GM18867 (cell line): Measurements from ENCODE around the gene RASAL2.
"Not testable (repeated sequence)": the region's sequence is repeated elsewhere in the genome, so short reads cannot be mapped to it uniquely, and the experiment has no call there.

Experiments used
- ATAC-seq: cut with Tn5 transposase; IDR thresholded peaks from one replicate; pipeline ENCODE4 v1.9.1; 2021; ENCODE audit warnings: mild to moderate bottlenecking, moderate library complexity; ENCODE audit not compliant: unreplicated experiment

Gene RASAL2

GRCh38 chr1:178066908-178067614 lies 26.8 kb upstream of the RASAL2 start:
- ATAC-seq, result peak; percentile 99

- no peak for ATAC-seq
Measured at GRCh38 chr1:178071811-178072210, 22.1 kb upstream of the RASAL2 start.

- no peak for ATAC-seq
Measured at GRCh38 chr1:178072326-178072725, 21.6 kb upstream of the RASAL2 start.

DNA sequence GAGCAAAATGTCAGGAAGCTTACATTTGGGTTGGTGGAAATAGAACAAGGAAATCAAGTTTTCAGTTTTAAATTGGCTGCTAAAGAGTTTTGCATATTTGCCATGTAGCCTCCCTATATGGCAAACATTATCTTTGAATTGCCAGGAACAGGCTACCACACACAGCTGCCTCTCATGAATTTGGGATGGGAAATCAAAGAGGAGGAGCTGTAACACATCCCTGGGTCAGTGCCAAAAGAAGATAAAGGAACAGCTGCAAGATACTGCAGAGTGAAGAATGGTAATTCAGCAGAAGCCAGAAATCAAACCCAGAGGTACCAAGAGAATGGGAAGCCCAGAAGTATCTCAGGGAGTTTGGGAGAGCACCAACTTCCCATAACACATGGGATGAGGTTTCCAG lies 18.6 kb upstream of the RASAL2 start:
- no peak for ATAC-seq

DNA sequence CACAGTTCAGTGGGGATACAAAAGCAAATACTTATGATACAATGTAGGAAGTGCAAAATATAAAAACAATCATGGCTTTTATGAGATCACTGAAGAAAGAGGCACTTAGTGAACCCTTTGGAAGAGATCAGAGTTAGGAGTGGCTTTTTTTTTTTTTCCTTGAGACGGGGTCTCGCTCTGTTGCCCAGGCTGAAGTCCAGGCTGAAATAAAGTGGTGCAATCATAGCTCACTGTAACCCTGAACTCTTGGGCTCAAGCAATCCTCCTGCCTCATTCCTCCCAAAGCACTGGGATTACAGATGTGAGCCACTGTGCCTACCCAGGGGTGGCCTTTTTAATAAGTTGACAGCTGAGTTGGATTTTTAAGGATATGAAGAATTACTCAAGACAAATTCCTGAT lies 17.3 kb upstream of the RASAL2 start:
- no peak for ATAC-seq

GRCh38 chr1:178077917-178078316 lies 16.0 kb upstream of the RASAL2 start:
- no peak for ATAC-seq

DNA sequence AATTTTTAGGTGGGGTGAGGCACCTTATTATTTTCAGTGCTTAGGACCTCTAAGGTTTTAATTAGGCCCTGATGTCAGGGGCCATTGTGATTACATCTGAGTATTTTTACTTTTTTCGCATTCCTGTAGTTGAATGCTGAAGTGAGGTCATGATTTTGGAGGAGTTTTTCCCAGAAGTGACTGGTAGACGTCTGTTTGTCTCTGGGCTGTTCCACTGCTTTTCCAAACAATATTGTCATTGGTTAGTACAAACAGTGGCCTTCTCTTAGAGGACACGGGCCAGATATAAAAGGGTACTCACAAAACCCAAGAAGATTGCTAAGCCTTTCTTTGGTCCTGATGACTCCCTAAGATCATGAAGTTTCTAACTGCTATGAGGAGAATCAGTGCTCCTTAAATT lies 7.6 kb upstream of the RASAL2 start:
- ATAC-seq, result no peak

- no peak for ATAC-seq
Measured at GRCh38 chr1:178086766-178087165, 7.1 kb upstream of the RASAL2 start.

- no peak for ATAC-seq
Measured at GRCh38 chr1:178088651-178089050, 5.3 kb upstream of the RASAL2 start.

DNA sequence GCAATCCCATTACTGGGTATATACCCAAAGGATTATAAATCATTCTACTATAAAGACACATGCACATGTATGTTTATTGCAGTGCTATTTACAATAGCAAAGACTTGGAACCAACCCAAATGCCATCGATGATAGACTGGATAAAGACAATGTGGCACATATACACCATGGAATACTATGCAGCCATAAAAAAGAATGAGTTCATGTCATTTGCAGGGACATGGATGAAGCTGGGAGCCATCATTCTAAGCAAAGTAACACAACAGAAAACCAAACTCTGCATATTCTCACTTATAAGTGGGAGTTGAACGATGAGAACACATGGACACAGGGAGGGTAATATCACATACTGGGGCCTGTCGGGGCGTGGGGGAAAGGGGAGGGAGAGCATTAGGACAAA lies 2.5 kb upstream of the RASAL2 start:
- ATAC-seq, result not testable (repeated sequence)

GRCh38 chr1:178091986-178092745 lies 1.7 kb upstream of the RASAL2 start:
- ATAC-seq, result no peak

DNA sequence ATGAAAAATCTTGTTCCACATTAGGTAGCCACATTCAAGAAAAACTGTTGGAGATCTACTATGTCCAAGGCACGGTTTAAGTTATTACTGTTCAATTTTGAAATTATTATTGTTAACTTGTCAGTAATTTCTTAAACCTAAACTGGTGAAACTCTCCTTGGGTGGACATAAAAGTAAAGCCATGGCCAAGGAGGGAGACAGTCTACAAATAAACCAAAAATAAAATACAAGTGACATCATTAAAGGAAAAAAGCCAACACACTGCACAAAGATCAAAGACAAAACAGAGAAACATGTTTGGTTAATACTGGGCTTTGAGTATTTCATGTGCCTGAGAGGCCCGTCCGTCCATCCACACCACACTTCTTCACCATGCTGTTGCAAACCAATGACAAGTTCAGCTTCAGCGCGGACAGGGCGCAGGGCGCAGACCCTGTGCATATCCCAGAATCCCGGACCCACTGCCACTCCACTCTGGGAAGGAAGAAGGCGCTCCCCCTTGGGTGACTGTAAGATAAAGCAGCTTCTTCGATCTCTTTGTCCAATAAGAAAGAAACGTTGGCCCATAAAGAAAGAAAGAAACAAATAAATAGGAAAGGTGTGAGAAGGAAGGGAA lies 918 bp upstream of the RASAL2 start:
- ATAC-seq, result no peak

DNA sequence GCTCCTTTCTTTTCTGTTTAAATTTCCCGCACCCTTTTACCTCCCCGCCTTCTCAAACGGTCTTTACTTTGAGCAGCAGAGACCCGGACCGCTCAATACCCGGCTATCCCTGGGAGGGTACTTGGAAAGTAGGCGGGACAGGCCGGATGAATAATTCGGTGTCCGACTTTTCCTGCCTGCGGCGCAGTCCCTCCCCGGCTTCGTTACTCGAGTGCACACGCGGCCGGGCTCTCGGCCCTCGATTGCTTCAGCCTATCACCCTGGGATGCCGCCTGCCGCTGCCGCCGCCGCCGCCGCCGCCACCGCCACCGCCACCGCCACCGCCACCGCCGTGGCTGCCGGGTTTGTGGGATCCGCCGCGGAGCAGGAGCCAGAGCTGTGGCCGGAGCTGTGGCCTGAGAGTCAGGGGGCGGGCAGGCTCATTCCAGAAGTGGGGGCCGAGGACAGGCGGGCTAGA lies 382 bp upstream of the RASAL2 start:
- peak; percentile 87 for ATAC-seq

GRCh38 chr1:178094739-178095645 lies 1.1 kb downstream of the RASAL2 start:
- ATAC-seq, result no peak

DNA sequence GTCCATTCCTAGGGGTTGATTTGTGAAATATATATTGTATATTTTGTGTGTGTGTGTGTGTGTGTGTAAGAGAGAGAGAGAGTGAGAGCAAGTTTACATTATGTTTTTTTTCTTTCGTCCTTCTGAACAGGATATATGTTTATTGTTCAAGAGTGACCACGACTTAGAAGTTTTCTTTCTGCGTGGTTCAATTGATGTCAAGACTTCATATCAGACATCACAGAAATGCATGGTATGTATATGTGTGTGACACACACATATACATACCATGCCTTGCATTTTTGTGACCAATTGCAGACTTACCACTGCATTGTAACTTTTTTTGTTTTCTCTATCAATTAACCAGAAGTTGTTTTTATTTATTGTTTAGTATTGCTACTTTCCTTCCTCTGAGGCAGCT lies 2.5 kb downstream of the RASAL2 start:
- no peak for ATAC-seq

DNA sequence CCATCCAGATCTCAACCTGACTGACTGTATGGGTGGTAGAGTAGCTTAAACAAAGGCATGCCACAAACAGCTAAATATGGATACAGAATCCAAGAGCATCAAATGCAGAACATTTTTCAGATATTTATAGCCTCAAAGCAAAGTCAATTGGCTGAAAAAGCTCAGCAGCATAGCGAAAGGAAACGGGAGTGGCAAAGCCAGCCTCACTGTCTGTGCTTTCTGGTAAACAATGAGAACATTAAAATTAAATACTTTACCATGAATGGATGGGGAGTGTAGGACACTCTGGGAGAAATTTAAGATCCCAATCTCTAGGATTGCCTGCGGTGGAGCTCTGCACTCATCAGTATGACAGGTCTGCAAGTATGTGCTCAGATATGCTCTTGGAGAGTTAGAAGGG lies 4.4 kb downstream of the RASAL2 start:
- no peak for ATAC-seq

- ATAC-seq, result no peak
Measured at GRCh38 chr1:178101266-178101630, 7.3 kb downstream of the RASAL2 start.

DNA sequence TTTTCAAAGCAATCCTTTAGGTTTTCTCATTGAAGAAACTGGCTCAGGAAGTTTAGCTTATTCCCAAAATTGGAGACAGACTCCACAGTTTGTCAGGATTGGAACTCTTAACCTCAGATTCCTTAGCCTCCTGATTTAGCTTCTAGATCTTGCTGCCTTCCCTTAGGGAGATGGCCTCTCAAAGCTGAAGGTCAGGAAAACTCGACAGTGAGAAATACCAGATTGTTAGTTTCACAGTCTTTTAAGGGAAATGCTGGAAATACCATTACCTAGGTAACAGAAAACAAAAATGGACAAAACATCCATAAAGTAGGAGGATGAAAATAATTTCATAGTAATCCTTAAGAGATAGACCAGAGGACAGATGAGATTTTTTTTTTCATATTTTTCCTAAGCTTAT lies 7.8 kb downstream of the RASAL2 start:
- no peak for ATAC-seq

DNA sequence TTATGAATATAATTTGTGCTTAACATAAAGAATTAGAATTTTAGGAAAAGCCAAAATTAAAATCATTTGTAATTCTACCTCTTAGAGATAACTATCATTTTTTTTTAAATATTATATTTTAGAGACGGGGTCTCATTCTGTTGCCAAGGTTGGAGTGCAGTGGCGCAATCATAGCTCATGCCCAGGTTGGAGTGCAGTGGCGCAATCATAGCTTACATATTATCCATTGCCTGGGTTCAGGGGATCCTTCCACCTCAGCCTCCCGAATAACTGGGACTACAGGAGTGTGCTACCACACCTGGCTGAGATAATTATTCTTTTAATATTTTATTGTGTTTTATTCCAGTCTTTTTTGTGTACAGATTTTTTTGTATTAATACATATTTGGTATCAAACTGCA lies 8.3 kb downstream of the RASAL2 start:
- ATAC-seq, result no peak

DNA sequence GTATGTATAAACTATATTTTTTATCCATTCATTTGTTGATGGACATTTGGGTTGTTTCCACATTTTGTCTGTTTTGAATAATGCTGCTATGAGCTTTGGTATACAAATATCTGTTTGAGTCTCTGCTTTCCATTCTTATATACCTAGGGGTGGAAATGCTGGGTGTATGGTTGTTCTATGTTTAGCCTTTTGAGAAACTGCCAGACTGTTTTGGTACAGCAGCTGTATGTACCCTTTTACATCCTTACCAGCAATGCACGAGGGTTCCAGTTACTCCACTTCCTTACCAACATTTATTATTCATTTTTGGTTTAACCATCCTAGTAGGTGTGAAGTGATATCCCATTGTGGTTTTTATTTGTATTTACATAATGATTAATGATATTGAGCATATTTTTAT lies 13.9 kb downstream of the RASAL2 start:
- ATAC-seq, result no peak
